Body of pancreas (tissue), 4 donors: ENCODE results near the gene ERCC6.

ENCODE experiments used
- CTCF ChIP-seq, 7 experiments: fragments of 450-650 bp in 4 of 7; fragments of 200-600 bp in 3 of 7; sonication (generic) in 3 of 7; IDR thresholded peaks; one replicate each; pipeline ENCODE4 v1.5.1; 2016 to 2019; ENCODE audit warnings: antibody characterized with exemption in 7 of 7
- POLR2A ChIP-seq, 3 donors: fragments of 450-650 bp; IDR thresholded peaks; one replicate each; pipeline ENCODE4 v1.6.1; 2016; ENCODE audit warnings: antibody characterized with exemption in 3 of 3, mild to moderate bottlenecking in 2 of 3

- no peak for TF ChIP-seq CTCF (IDR thresholded peaks at IDR 0.05)
- no peak for TF ChIP-seq POLR2A (IDR thresholded peaks at IDR 0.05)
Measured at GRCh38 chr10:49528977-49529506, 9.9 kb downstream of the ERCC6 start.
